IPS-20b (cell line): Measurements from ENCODE around the gene TP53.

ENCODE experiments used
- H3K27ac ChIP-seq: one replicate; pipeline ENCODE4 v1.5.1; 2013; ENCODE audit warnings: low read length
- H3K27me3 ChIP-seq: 2 replicates; pipeline ENCODE4 v1.6.1; 2013; ENCODE audit warnings: mild to moderate bottlenecking, low read length, inconsistent platforms; ENCODE audit not compliant: insufficient read depth
- H3K36me3 ChIP-seq: 2 replicates; pipeline ENCODE4 v1.6.1; 2013; ENCODE audit warnings: low read depth, mild to moderate bottlenecking, inconsistent platforms, low read length, moderate library complexity; ENCODE audit not compliant: insufficient read depth
- H3K4me1 ChIP-seq: 2 replicates; pipeline ENCODE4 v1.6.1; 2013; ENCODE audit warnings: mild to moderate bottlenecking, control low read depth, inconsistent platforms, low read length, moderate library complexity; ENCODE audit not compliant: insufficient read depth
- H3K4me3 ChIP-seq: 2 replicates; pipeline ENCODE4 v1.5.1; 2013; ENCODE audit warnings: mild to moderate bottlenecking, low read length, inconsistent platforms
- H3K9ac ChIP-seq: 2 replicates; pipeline ENCODE4 v1.6.1; 2013; ENCODE audit warnings: low read depth, mild to moderate bottlenecking, inconsistent platforms, low read length, moderate library complexity
- H3K9me3 ChIP-seq: 2 replicates; pipeline ENCODE4 v1.6.1; 2013; ENCODE audit warnings: mild to moderate bottlenecking, low read depth, low read length, inconsistent platforms; ENCODE audit not compliant: insufficient read depth

The TP53 gene

DNA sequence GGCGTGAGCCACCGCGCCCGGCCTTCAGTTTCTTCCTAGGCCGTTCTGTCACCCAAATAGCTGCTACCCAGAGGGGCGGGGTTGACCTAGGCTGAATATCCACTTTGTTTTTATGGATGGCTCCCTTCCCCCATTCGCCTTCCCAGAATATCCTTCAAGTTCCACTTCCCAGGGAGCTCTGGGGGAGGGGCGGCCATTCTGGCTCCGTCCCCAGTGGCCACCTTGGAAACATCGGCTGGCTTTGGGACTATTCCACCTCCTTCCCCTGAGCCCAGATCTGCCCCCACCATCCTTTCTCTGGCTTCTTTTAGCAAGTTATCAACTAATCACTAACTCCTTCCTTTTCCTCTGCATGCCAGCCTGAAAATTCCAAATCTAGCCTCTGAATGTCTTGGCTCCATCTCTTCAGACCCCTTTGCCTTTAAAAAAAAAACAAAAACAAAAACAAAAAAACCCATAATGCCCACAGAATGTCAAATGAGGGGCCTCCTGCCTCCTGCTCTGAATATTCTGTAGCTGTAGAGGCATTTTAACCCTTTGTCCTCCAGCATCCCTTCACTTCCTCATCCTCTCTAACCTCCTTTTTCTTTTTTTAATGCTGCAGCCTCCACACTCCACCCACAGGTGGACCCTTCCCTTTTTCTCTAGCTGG lies 30.2 kb downstream of the TP53 start:
- peaks cover 19% of the 10 kb centered on the region for H3K27me3 ChIP-seq
- H3K9me3 ChIP-seq = no peaks in the 10 kb centered on the region
- H3K4me3 ChIP-seq = peak overlapping the region; percentile 59
- H3K27ac ChIP-seq = peak overlapping the region; percentile 91
- H3K9ac ChIP-seq = peak overlapping the region; percentile 71; the same call in 1 of the 2 replicates
- H3K36me3 ChIP-seq = 0 out of 2 replicates have a peak, but pooled peaks cover 4% of the 10 kb centered on the region
- H3K4me1 ChIP-seq = peaks cover 11% of the 10 kb centered on the region

DNA sequence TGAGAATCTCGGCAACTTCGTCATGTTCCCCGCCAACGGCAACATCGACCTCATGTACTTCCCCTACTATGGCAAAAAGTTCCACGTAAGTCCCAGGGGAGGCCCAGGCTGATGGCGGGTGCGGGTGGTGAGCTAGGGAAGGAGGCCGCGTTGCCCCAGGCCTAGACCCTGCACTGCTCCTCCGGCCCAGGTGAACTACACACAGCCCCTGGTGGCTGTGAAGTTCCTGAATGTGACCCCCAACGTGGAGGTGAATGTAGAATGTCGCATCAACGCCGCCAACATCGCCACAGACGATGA lies 31.8 kb downstream of the TP53 start:
- no peaks in the 10 kb centered on the region for H3K9me3 ChIP-seq
- 0 out of 2 replicates have a peak, but pooled peaks cover 4% of the 10 kb centered on the region for H3K36me3 ChIP-seq
- H3K27ac ChIP-seq = no peak overlapping the region
- peaks cover 11% of the 10 kb centered on the region for H3K4me1 ChIP-seq
- H3K4me3 ChIP-seq = no peak overlapping the region
- peaks cover 32% of the 10 kb centered on the region for H3K27me3 ChIP-seq
- H3K9ac ChIP-seq = no peak overlapping the region

DNA sequence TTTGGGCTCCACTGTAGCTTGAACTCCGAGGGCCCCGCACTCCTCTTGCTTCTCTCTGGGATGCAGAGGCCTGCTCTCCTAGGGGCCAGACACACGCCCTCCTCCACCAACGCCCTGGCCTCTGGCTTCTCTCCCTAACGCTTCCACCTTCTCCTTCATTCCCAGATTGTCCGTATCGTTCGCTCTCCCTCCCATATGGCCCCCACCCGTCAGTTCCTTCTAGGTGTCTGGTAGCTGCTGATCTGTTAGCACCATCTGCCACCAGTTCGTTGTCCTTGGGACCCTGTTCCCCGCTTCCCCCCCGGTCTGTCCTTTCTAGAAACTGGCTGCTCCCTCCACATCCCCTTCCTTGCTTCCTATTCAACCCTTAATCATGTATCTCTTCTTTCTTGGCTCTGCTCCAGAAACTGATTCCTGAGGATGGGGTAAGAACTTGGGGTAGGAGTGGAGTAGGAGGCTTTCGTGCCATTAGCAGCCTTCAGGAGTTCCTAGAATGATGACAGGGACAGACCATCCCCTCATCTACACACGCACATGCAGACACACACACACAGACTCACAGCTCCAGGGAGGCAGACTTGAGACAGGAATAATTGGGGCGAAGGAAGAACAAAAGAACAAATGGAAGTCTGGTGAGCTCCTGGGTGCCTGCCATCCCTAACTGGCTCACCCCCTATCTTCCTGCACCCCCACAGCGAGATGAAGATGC lies 32.3 kb downstream of the TP53 start:
- no peak overlapping the region for H3K27ac ChIP-seq
- H3K4me3 ChIP-seq = no peak overlapping the region
- H3K4me1 ChIP-seq = peaks cover 11% of the 10 kb centered on the region
- no peaks in the 10 kb centered on the region for H3K9me3 ChIP-seq
- peaks cover 34% of the 10 kb centered on the region for H3K27me3 ChIP-seq
- no peak overlapping the region for H3K9ac ChIP-seq
- 0 out of 2 replicates have a peak, but pooled peaks cover 4% of the 10 kb centered on the region for H3K36me3 ChIP-seq

DNA sequence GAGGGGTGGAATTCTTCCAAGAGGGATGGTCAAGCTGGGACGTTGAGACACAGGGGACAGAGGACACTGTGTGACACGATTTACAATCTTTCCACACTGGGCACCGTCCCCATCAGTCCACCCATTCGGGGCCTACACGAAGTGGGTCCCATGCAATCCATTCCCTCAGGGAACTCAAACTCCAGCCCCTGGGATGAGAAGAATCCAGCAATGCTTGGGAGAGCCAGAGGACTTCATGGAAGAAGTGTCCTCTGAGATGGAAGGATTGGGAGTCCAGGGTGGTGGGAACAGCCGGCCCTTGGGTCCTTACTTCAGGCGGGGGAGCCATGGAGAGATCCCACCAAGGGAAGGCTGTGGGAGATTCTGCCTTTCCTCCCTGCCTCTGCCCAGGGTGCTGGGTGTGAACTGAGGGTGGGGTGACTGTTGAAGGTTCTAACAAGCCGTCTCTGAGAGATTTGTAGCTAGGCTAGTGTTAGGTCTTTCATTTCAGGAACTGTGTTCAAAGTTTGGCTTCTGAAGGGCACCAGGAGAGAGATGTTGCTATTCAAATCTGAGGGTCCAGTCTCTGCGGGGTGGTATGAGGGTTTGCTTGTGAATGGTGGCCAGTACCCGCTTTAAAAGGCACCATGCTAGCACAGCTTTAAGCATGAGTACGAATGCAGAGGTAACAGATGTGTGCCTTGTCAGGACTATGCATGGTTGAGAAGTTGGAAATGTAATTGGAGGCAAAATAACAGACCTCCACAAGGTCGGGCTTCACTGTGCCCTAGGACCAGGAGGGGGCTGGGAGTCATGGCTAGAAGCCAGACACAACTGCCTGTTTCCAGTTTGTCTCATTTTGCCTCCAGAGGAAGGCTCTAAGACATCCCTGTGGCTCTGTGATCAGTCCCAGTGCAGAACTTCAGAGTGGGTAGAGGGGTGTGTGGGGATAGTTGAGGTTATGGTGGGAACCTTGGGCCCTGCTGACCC lies 34.6 kb downstream of the TP53 start:
- Histone ChIP-seq H3K36me3 (0 out of 2 replicates have a peak, but pooled peaks cover 4% of the 10 kb centered on the region), H3K9ac (no peak overlapping the region), H3K9me3 (no peaks in the 10 kb centered on the region), H3K4me3 (peak overlapping the region; percentile 69), H3K27ac (no peak overlapping the region), H3K27me3 (peaks cover 44% of the 10 kb centered on the region), H3K4me1 (peaks cover 7% of the 10 kb centered on the region)

DNA sequence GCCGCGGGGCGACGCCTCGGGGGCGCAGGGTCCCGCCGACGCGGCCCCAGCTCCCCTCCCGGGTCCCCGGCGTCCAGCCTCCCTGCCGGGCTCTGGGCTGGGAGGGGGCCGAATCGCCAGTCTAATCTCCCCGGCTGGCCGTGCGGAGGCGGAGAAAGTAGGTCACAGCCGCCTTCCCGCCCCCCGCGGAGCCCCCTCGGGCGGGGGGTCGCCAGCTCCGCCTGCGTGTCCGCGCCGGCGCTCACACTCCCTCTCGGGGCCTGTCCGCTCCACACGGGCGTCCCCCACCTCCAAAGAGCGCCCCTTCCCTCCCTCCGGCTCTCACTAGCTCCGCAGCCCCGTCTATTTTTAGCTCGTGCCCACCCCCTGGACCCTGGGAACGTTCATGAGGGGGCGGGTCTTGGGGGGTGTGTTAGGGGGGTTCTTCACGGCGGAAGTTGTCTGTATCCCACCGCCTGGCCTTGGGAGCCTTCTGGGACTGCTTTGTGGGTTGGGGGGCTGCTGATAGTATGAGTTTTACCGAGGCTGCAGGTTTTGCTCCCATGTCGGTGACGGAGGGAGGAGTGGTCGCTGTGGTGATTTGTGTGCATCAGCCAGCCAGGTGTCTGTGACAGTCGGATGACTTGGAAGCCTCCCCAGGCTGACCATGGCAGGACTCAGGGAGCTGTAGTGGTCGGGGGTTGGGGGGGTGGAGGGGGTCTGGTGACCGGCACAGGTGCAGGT lies 35.5 kb downstream of the TP53 start:
- Histone ChIP-seq H3K27me3 (peaks cover 44% of the 10 kb centered on the region), H3K9me3 (no peaks in the 10 kb centered on the region), H3K4me3 (peak overlapping the region; percentile 69), H3K9ac (no peak overlapping the region), H3K27ac (no peak overlapping the region), H3K4me1 (peaks cover 6% of the 10 kb centered on the region; the same call in 1 of the 2 replicates), H3K36me3 (0 out of 2 replicates have a peak, but pooled peaks cover 4% of the 10 kb centered on the region)

DNA sequence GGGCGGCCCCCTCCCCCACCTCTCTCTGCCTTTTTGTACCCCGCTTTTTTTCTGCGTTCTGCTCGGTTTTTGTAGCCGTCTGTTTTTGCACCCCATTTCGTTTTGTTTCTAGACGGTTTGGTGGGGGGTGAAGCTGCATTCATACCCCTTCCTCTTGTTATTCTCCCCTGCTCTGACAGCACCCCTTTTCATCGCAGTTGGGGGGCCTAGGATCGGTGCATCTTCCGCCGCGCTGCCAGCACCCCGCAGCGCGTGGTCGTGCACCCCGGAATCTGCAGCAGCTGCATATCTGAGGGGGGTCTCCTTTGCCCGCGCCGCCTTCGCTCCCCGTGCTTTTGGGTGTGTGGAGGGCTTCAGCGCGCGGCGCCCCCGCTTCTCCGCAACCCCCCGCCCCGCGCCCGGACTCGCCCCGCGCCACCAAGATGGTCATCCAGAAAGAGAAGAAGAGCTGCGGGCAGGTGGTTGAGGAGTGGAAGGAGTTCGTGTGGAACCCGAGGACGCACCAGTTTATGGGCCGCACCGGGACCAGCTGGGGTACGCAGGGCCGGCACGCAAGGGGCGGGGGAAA lies 36.1 kb downstream of the TP53 start:
- no peak overlapping the region for H3K27ac ChIP-seq
- H3K4me1 ChIP-seq = peaks cover 1% of the 10 kb centered on the region; the same call in 1 of the 2 replicates
- H3K9ac ChIP-seq = no peak overlapping the region
- no peaks in the 10 kb centered on the region for H3K9me3 ChIP-seq
- H3K4me3 ChIP-seq = peak overlapping the region; percentile 69
- peaks cover 44% of the 10 kb centered on the region for H3K27me3 ChIP-seq
- H3K36me3 ChIP-seq = 0 out of 2 replicates have a peak, but pooled peaks cover 4% of the 10 kb centered on the region

DNA sequence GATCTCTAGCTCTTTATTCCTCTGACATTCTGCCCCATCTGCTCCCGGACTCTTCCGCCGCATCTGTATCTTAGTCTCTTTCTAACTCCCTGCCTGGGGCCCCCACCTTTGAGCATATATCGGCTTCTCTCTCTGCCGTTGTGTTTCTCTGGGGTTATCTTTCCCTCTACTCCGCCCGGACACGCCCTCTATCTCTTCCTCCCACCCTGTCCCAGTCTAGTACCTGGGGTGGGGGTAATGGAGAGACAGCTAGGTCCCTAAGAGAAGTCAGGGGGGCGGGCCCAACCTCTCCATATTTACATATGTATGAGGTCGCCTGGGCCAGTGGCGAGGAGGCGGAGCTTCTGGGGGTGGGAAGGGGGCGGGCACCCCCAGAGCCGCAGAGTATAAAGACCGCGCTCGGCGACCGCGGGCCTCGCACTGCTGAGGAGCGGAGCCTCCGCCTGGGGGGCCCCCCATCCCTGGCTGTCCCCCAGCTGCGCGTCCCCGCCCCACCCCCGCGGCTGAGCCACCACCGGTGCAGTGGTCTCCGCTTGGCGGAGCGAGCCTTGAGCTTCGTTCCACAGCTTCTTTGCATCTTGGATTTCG lies 36.7 kb downstream of the TP53 start, which contains the start of gene ATP1B2:
TSS of gene ATP1B2 (plus strand) at position 418 of the 588 bp plus-strand sequence. CDS start 593 bp downstream, outside the sequence.
- H3K27ac ChIP-seq = no peak within 1 kb of the TSS
- H3K9ac ChIP-seq = peak within 1 kb of the TSS; percentile 6; the same call in 1 of the 2 replicates
- H3K9me3 ChIP-seq = no peaks in the 10 kb centered on the region
- no peaks in the 10 kb centered on the region; the same call in 1 of the 2 replicates for H3K4me1 ChIP-seq
- 0 out of 2 replicates have a peak, but pooled peaks cover under 1% of the 10 kb centered on the region for H3K36me3 ChIP-seq
- peak within 1 kb of the TSS; percentile 69 for H3K4me3 ChIP-seq
- peaks cover 44% of the 10 kb centered on the region for H3K27me3 ChIP-seq

DNA sequence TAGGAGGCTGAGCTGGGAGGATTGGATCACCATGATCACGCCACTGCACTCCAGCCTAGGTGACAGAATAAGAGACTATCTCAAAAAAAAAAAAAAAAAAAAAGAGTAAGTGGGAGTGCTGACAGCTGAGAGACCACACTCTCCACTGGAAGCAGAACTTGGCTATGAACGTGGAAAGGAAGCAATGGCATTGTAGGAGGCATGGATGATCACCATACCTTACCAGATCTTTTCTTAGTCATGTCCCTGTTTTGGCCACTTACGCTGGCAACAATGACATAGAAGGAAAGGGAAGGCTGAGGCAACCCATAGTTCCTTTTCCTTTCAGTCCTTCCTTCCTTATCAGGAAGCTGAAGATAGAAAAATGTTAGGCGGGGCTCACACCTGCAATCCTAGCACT lies 40.3 kb downstream of the TP53 start:
- H3K36me3 ChIP-seq = no peaks in the 10 kb centered on the region
- H3K4me3 ChIP-seq = no peak overlapping the region
- no peaks in the 10 kb centered on the region for H3K9me3 ChIP-seq
- H3K9ac ChIP-seq = no peak overlapping the region
- H3K4me1 ChIP-seq = no peaks in the 10 kb centered on the region; the same call in 1 of the 2 replicates
- no peak overlapping the region for H3K27ac ChIP-seq
- H3K27me3 ChIP-seq = peaks cover 25% of the 10 kb centered on the region

DNA sequence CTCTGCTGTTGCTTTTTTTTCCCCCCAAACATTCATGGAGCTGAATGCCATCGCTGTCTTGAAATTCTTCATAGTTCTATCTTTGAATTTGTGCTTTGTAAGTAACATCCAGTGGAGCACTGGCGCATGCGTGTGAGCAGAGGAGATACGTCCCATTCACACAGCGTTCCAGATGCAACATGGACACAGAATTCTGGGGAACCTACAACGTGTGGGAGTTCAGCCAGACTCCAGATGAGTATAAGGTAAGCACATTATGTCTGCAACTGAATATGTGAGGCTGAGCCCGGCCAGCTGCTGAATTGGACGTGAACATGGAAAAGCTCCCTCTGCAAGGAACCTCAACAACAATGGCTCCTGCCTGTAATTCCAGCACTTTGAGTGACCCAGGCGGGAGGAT lies 40.8 kb downstream of the TP53 start:
- peaks cover 19% of the 10 kb centered on the region for H3K27me3 ChIP-seq
- H3K9ac ChIP-seq = no peak overlapping the region
- no peaks in the 10 kb centered on the region for H3K36me3 ChIP-seq
- no peak overlapping the region for H3K27ac ChIP-seq
- H3K9me3 ChIP-seq = no peaks in the 10 kb centered on the region
- no peaks in the 10 kb centered on the region; the same call in 1 of the 2 replicates for H3K4me1 ChIP-seq
- H3K4me3 ChIP-seq = no peak overlapping the region

DNA sequence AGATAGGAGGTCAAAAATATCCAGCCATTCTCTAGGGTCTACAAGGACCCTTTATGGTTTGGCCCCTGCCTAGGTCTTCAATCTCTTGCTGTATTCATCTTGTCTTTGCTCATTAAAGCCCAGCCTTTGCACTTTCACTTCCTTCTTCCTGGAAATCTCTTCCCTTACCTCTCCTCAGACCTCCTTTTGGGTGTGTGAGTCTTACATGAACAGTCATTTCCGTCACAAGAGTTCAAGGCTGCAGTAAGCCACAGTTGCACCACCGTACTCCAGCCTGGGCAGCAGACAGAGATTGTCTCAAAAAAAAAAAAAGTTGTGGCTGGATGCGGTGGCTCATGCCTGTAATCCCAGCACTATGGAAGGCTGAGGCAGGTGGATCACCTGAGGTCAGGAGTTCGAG lies 42.5 kb downstream of the TP53 start:
- Histone ChIP-seq H3K36me3 (no peaks in the 10 kb centered on the region), H3K4me1 (no peaks in the 10 kb centered on the region), H3K9me3 (no peaks in the 10 kb centered on the region), H3K27ac (no peak overlapping the region), H3K9ac (no peak overlapping the region), H3K27me3 (peaks cover 8% of the 10 kb centered on the region), H3K4me3 (no peak overlapping the region)
